GM12878 (cell line): ENCODE results near the gene KRT7. TPM values are rescaled to one million over a fixed set of nuclear protein-coding genes. Genes with fewer than 3 reads are reported as not detected.

Experiments used
- ATAC-seq: fragments of 200-7000 bp; cut with Tn5 transposase; 3 replicates; pipeline ENCODE4 v1.9.1; 2020; ENCODE audit warnings: mild to moderate bottlenecking, moderate library complexity
- BruUV-seq: library from RNA; stranded (reverse); fragments of 400-500 nt; replicated peaks from 2 replicates; lab custom pipeline; 2021; lab: Mats Ljungman, UMichigan
- CTCF ChIA-PET: fragments of 300-600 bp; sonication (Branson Sonifier 250); formaldehyde crosslinking; extraction: SDS; loops from one replicate; lab custom pipeline; 2021; ENCODE audit warnings: inconsistent platforms; lab: Yijun Ruan, JAX
- POLR2A ChIA-PET: fragments of 350-600 bp; formaldehyde crosslinking; extraction: SDS; loops from one replicate; lab custom pipeline; 2021; ENCODE audit warnings: inconsistent platforms; lab: Charles Lee
- RAD21 ChIA-PET: fragments of 300-600 bp; sonication (Branson Sonifier 250); formaldehyde crosslinking; loops from one replicate; lab custom pipeline; 2023; ENCODE audit warnings: antibody characterized with exemption; ENCODE audit not compliant: unreplicated experiment; lab: Charles Lee
- SMC1A ChIA-PET: fragments of 300-600 bp; sonication (Branson Sonifier 250); formaldehyde crosslinking; loops from one replicate; lab custom pipeline; 2023; ENCODE audit not compliant: unreplicated experiment, uncharacterized antibody; lab: Charles Lee
- DNase-seq: peaks from one replicate; pipeline ENCODE4 v3.0.0-alpha.2; 2011; ENCODE audit warnings: low read depth, low spot score
- FAIRE-seq: peaks from 3 replicates; lab custom pipeline; 2011; peaks lifted over from hg19 to GRCh38; lab: Jason Lieb, UNC
- H2AFZ ChIP-seq: 2 replicates; pipeline ENCODE4 v1.6.0; 2011; ENCODE audit warnings: low read depth, low read length, control low read depth; ENCODE audit not compliant: control insufficient read depth
- H3K27ac ChIP-seq: 2 replicates; pipeline ENCODE4 v1.5.1; 2011; ENCODE audit warnings: control low read depth; ENCODE audit not compliant: control insufficient read depth, insufficient read depth
- H3K27me3 ChIP-seq, 2 experiments: replicated peaks in 1 of 2; 2 replicates each; pipeline versions ENCODE4 v1.6.0 to v1.6.1; 2011; ENCODE audit warnings: low read length in 1 of 2; ENCODE audit not compliant: control insufficient read depth in 2 of 2, insufficient read depth in 2 of 2
- H3K36me3 ChIP-seq, 2 experiments: 2 replicates each; pipeline ENCODE4 v1.5.1; 2011; ENCODE audit warnings: low read length in 1 of 2; ENCODE audit not compliant: control insufficient read depth in 2 of 2, insufficient read depth in 2 of 2
- H3K4me1 ChIP-seq: 2 replicates; pipeline ENCODE4 v1.6.1; 2011; ENCODE audit warnings: mild to moderate bottlenecking, low read length, moderate library complexity, mixed read lengths; ENCODE audit not compliant: control insufficient read depth, insufficient read depth
- H3K4me2 ChIP-seq: 2 replicates; pipeline ENCODE4 v1.6.0; 2011; ENCODE audit warnings: control low read depth; ENCODE audit not compliant: control insufficient read depth, insufficient read depth
- H3K4me3 ChIP-seq: fragments of 200-600 bp; sonication (generic); 2 replicates; pipeline ENCODE4 v1.5.1; 2016
- H3K79me2 ChIP-seq: 2 replicates; pipeline ENCODE4 v1.6.0; 2011; ENCODE audit warnings: low read length; ENCODE audit not compliant: control insufficient read depth, insufficient read depth
- H3K9ac ChIP-seq: 2 replicates; pipeline ENCODE4 v1.8.0; 2011; ENCODE audit warnings: low read length, control low read depth, mixed read lengths; ENCODE audit not compliant: control insufficient read depth, insufficient read depth
- H3K9me3 ChIP-seq: replicated peaks from 3 replicates; pipeline ENCODE4 v1.5.1; 2011; ENCODE audit warnings: mild to moderate bottlenecking, low read length; ENCODE audit not compliant: control insufficient read depth, insufficient read depth
- H4K20me1 ChIP-seq: 2 replicates; pipeline ENCODE4 v1.6.0; 2011; ENCODE audit not compliant: control insufficient read depth, insufficient read depth
- KDM1A ChIP-seq: fragments of 200-600 bp; sonication (generic); IDR thresholded peaks from 2 replicates; pipeline ENCODE4 v1.6.1; 2016; ENCODE audit warnings: borderline replicate concordance
- ZBTB33 ChIP-seq: fragments of 450-650 bp; IDR thresholded peaks from 2 replicates; pipeline ENCODE4 v1.6.1; 2017; ENCODE audit warnings: mild to moderate bottlenecking
- WGBS: methylation state at CpG from one replicate; pipeline ENCODE4 v1.1.6; 2016; ENCODE audit warnings: low lambda C conversion rate; ENCODE audit not compliant: insufficient replicate concordance, insufficient coverage; ENCODE audit errors: missing lambda C conversion rate; 5-methylcytosine and 5-hydroxymethylcytosine counted together
- in situ Hi-C: fragments of 300-500 bp; cut with MboI; formaldehyde crosslinking; loops from 9 replicates; pipeline ENCODE4 v1.14.3; 2018; ENCODE audit warnings: mixed read lengths
- intact Hi-C: fragments of 100-400 bp; cut with micrococcal nuclease; formaldehyde crosslinking; loops from one replicate; pipeline ENCODE4 v1.14.2; 2022; ENCODE audit not compliant: unreplicated experiment
- polyA plus RNA-seq, 11 experiments: library from polyadenylated mRNA; depleted of rRNA in 4 of 11; unstranded in 6 of 11; stranded (reverse) in 5 of 11; fragments of >200 nt; fragmentation: Nextera tagmentation in 4 of 11; fragmentation: Illumina TruSeq in 1 of 11; extraction: Ambion mirVana in 4 of 11; extraction: Trizol in 1 of 11; gene quantifications; 1 replicate in 1 of 11; 2 replicates in 10 of 11; pipeline versions ENCODE4 v1.2.1 to v1.2.3, GENCODE V29; 2011 to 2016; ENCODE audit warnings: inconsistent platforms in 2 of 11, missing spikeins in 2 of 11, low read depth in 1 of 11
- total RNA-seq, 4 experiments: library from RNA; depleted of rRNA in 3 of 4; stranded (reverse); fragments of >200 nt in 3 of 4; fragmentation: Illumina TruSeq in 1 of 4; extraction: Trizol in 1 of 4; gene quantifications; 2 replicates each; pipeline versions ENCODE4 v1.2.1 to v1.2.3, GENCODE V29; 2013 to 2021

KRT7 gene
- total and polyA plus RNA-seq, 10 of the 15 experiments (the other 5 are each of a cell fraction or from before 2014, with no cell fraction given) = 0.90 to 18.7 (median 4.8) TPM

DNA sequence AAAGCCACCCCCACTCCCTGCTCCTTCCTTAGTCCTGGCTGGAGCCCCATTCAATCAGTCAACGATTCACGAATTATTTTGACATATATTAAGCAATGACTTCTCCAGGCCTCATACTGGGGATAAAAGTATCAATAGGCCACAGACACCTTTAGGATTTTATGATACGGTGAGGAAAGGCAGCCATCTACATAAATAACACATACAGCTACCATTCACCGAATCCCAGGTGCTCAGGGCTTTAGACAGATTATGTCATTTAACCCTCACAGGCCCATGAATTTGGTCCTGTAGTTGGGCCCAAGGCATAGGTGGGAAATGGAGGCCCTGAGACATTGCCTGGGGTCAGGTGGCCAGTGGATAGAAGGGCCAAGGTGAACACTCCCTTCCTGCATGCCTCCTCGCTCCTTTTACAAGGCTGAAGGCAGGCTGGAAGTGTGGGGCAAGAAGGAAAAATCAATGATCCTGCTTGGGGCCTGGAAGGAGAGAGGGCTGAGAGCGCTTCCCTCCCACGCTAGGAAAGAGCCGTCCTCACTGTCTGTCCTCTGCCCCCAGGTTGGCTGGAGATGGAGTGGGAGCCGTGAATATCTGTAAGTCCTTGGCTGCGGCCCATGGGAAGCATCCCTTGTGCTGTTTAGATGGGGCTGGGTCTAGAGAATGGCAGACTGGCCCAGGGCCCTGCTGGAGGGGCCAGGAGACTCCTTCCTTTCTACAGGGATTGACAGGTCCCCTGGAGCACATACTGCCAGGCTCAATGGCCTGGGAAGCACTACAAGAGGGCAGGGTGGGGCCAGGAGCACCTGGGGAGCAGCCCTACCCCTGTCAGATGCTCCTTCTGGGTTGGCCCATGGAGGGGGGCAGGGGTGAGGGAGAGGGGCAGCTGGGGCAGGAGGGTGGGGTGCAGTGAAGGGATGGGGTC is 14.8 kb downstream of the KRT7 start:
- in situ Hi-C loops (no loop called here), intact Hi-C loops (no loop called here)
- WGBS = 53% methylated on average over 10 of the region's 10 CpGs
- Histone ChIP-seq H3K79me2 (no peaks in the 10 kb centered on the region; the same call in 1 of the 2 replicates), H3K4me2 (no peak overlapping the region; the same call in 1 of the 2 replicates), H2AFZ (no peak overlapping the region; the same call in 1 of the 2 replicates), H3K9me3 (no peaks in the 10 kb centered on the region), H3K36me3 (no peaks in the 10 kb centered on the region), H3K27ac (no peak overlapping the region), H4K20me1 (no peaks in the 10 kb centered on the region), H3K4me1 (peaks cover 22% of the 10 kb centered on the region), H3K4me3 (no peak overlapping the region), H3K9ac (no peak overlapping the region), H3K27me3 (no peaks in the 10 kb centered on the region; a peak in 1 of 4 replicates)
- CTCF ChIA-PET = interaction anchor here (1.2 to 5.1 kb wide), 2 partner anchors 26 to 31 kb away, joined by 5 to 42 read pairs; no protein-coding TSS in a partner anchor
- POLR2A ChIA-PET = no interaction called here
- FAIRE-seq (no peak), DNase-seq (no peak), ATAC-seq (no peak)
- no TSS peak for BruUV-seq
- TF ChIP-seq KDM1A = no peak
- TF ChIP-seq ZBTB33 = no peak
- RAD21 ChIA-PET = interaction anchor here (1.9 kb wide), 1 partner anchor 31 kb away, joined by 8 read pairs; no protein-coding TSS in a partner anchor
- SMC1A ChIA-PET = interaction anchor here (0.6 kb wide), 1 partner anchor 325 kb away, joined by 3 read pairs; no protein-coding TSS in a partner anchor
